Measurements from ENCODE around the gene SORCS1. TPM values are rescaled to one million over a fixed set of nuclear protein-coding genes. Genes with fewer than 3 reads are reported as not detected.

The SORCS1 gene
- total RNA-seq, 1 experiment from 2014 or later: not detected

GRCh38 chr10:106615081-106615480 is 549.4 kb downstream of the SORCS1 start:
- no peaks in the 10 kb centered on the region for H3K36me3 ChIP-seq
- H3K4me3 ChIP-seq: no peak overlapping the region
- DNase-seq (ENCODE audit: low read depth in 1 of 2, low spot score in 2 of 2): no peak
- no peaks in the 10 kb centered on the region for H3K4me1 ChIP-seq (replicated peaks)
- no peaks in the 10 kb centered on the region for H3K27me3 ChIP-seq (replicated peaks)
- no peak overlapping the region for H3K27ac ChIP-seq
- no peaks in the 10 kb centered on the region for H3K9me3 ChIP-seq (replicated peaks)

- Histone ChIP-seq H3K36me3 (no peaks in the 10 kb centered on the region), H3K4me3 (no peak overlapping the region), H3K27me3 (replicated peaks) (no peaks in the 10 kb centered on the region), H3K27ac (no peak overlapping the region), H3K4me1 (replicated peaks) (no peaks in the 10 kb centered on the region), H3K9me3 (replicated peaks) (no peaks in the 10 kb centered on the region)
- no peak for DNase-seq (ENCODE audit: low read depth in 1 of 2, low spot score in 2 of 2)
These were observed 550.2 kb downstream of the SORCS1 start for GRCh38 chr10:106614293-106614692.

DNA sequence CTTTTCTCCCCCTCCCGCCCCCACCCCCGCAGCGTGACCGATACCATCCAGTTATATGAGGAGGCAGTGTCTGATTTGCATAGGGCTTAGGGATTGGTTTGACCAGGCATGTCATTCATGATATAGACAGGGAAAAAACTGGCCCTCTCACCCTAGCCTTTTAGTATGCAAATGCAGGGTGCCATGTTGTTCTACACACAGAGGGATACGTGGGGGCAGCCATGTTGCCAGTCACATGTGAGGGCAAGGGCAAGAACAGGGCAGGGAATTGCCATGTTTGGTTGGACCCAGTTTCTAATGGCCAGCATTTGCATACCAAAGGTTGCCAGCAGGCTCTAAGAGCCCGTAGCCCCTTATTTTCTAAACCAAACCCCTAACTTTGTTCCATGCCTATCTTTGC is 552.1 kb downstream of the SORCS1 start:
- Histone ChIP-seq H3K9me3 (replicated peaks) (no peaks in the 10 kb centered on the region), H3K4me1 (replicated peaks) (no peaks in the 10 kb centered on the region; the same call in 1 of the 2 replicates), H3K27me3 (replicated peaks) (no peaks in the 10 kb centered on the region), H3K36me3 (no peaks in the 10 kb centered on the region), H3K4me3 (no peak overlapping the region), H3K27ac (no peak overlapping the region)
- no peak for DNase-seq (ENCODE audit: low read depth in 1 of 2, low spot score in 2 of 2)

- no peak for DNase-seq (ENCODE audit: low read depth in 1 of 2, low spot score in 2 of 2)
- no peak overlapping the region for H3K4me3 ChIP-seq
- H3K4me1 ChIP-seq (replicated peaks): peaks cover 14% of the 10 kb centered on the region
- H3K27me3 ChIP-seq (replicated peaks): no peaks in the 10 kb centered on the region
- no peaks in the 10 kb centered on the region for H3K9me3 ChIP-seq (replicated peaks)
- H3K27ac ChIP-seq: no peak overlapping the region
- no peaks in the 10 kb centered on the region for H3K36me3 ChIP-seq
These were observed 554.8 kb downstream of the SORCS1 start for GRCh38 chr10:106609470-106610266.

DNA sequence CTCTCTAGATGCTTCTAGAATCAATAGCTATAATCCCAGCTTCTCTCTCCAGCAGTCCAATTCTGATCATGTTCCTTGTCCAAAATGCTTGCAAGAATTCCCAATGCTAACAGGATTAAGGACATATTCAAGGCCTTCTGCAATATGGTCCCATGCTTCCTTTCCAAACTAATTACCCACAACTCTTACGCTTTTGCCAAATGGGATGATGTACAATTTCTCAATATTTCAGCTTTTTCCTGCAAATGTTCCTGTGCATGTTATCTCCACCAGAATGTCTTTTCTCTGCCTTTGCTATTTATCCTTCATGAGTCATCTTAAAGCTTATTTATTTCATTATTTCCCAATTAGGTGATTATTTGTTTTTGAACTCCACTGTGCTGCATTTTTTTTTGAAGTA is 556.4 kb downstream of the SORCS1 start:
- Histone ChIP-seq H3K27ac (no peak overlapping the region), H3K36me3 (no peaks in the 10 kb centered on the region), H3K9me3 (replicated peaks) (no peaks in the 10 kb centered on the region), H3K4me1 (replicated peaks) (peaks cover 14% of the 10 kb centered on the region), H3K4me3 (no peak overlapping the region), H3K27me3 (replicated peaks) (no peaks in the 10 kb centered on the region)
- no peak for DNase-seq (ENCODE audit: low read depth in 1 of 2, low spot score in 2 of 2)

- DNase-seq (ENCODE audit: low read depth in 1 of 2, low spot score in 2 of 2): no peak
- Histone ChIP-seq H3K4me3 (no peak overlapping the region), H3K27ac (no peak overlapping the region)
These were observed 569.2 kb downstream of the SORCS1 start for GRCh38 chr10:106595281-106595680.

DNA sequence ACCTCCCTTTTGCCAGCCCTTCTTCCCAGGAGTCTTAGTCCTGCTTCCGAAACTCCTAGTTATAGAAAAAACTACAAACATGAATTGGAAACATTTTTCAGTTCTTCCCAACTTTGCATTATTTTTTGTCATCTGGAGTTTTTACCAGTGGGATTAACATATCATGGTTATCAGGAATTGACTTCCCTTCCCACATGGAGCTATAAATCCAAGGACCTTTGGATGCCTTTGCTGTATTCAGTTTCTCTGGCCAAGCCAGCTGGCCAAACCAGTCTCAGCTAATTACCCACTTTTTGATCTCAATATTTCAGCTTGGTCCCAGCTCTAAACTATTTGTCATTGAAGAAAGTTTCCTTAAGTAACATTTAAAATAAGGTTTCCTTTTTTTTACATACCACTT is 570.6 kb downstream of the SORCS1 start:
- Histone ChIP-seq H3K4me1 (replicated peaks) (no peaks in the 10 kb centered on the region), H3K9me3 (replicated peaks) (no peaks in the 10 kb centered on the region), H3K27ac (no peak overlapping the region), H3K36me3 (no peaks in the 10 kb centered on the region), H3K4me3 (no peak overlapping the region), H3K27me3 (replicated peaks) (no peaks in the 10 kb centered on the region)
- no peak for DNase-seq (ENCODE audit: low read depth in 1 of 2, low spot score in 2 of 2)

More at GRCh38 chr10:106595281-106595680, 569.2 kb downstream of the SORCS1 start:
- no peaks in the 10 kb centered on the region for H3K36me3 ChIP-seq
- H3K9me3 ChIP-seq (replicated peaks): no peaks in the 10 kb centered on the region
- H3K4me1 ChIP-seq (replicated peaks): no peaks in the 10 kb centered on the region
- H3K27me3 ChIP-seq (replicated peaks): no peaks in the 10 kb centered on the region

GRCh38 chr10:106592396-106592795 is 572.1 kb downstream of the SORCS1 start:
- H3K27me3 ChIP-seq (replicated peaks): no peaks in the 10 kb centered on the region
- no peaks in the 10 kb centered on the region for H3K36me3 ChIP-seq
- no peak overlapping the region for H3K4me3 ChIP-seq
- H3K4me1 ChIP-seq (replicated peaks): no peaks in the 10 kb centered on the region
- H3K9me3 ChIP-seq (replicated peaks): no peaks in the 10 kb centered on the region
- DNase-seq (ENCODE audit: low read depth in 1 of 2, low spot score in 2 of 2): no peak
- H3K27ac ChIP-seq: no peak overlapping the region

- Histone ChIP-seq H3K27ac (no peak overlapping the region), H3K27me3 (replicated peaks) (no peaks in the 10 kb centered on the region), H3K9me3 (replicated peaks) (no peaks in the 10 kb centered on the region), H3K36me3 (no peaks in the 10 kb centered on the region), H3K4me1 (replicated peaks) (no peaks in the 10 kb centered on the region; the same call in 1 of the 2 replicates), H3K4me3 (no peak overlapping the region)
- DNase-seq (ENCODE audit: low read depth in 1 of 2, low spot score in 2 of 2): no peak
These were observed 582.2 kb downstream of the SORCS1 start for GRCh38 chr10:106582291-106582690.

- no peak overlapping the region for H3K4me3 ChIP-seq
- no peak for DNase-seq (ENCODE audit: low read depth in 1 of 2, low spot score in 2 of 2)
- no peak overlapping the region for H3K27ac ChIP-seq
These were observed 586.8 kb downstream of the SORCS1 start for GRCh38 chr10:106577756-106578155.

GRCh38 chr10:106577266-106577665 is 587.2 kb downstream of the SORCS1 start:
- Histone ChIP-seq H3K27ac (no peak overlapping the region), H3K36me3 (no peaks in the 10 kb centered on the region), H3K4me3 (no peak overlapping the region), H3K9me3 (replicated peaks) (no peaks in the 10 kb centered on the region), H3K27me3 (replicated peaks) (no peaks in the 10 kb centered on the region), H3K4me1 (replicated peaks) (peaks cover 10% of the 10 kb centered on the region)
- peak; percentile 57 to 65 for DNase-seq (ENCODE audit: low read depth in 1 of 2, low spot score in 2 of 2)

More at GRCh38 chr10:106577756-106578155, 586.8 kb downstream of the SORCS1 start:
- peaks cover 7% of the 10 kb centered on the region for H3K4me1 ChIP-seq (replicated peaks)
- no peaks in the 10 kb centered on the region for H3K9me3 ChIP-seq (replicated peaks)
- no peaks in the 10 kb centered on the region for H3K27me3 ChIP-seq (replicated peaks)
- H3K36me3 ChIP-seq: no peaks in the 10 kb centered on the region

DNA sequence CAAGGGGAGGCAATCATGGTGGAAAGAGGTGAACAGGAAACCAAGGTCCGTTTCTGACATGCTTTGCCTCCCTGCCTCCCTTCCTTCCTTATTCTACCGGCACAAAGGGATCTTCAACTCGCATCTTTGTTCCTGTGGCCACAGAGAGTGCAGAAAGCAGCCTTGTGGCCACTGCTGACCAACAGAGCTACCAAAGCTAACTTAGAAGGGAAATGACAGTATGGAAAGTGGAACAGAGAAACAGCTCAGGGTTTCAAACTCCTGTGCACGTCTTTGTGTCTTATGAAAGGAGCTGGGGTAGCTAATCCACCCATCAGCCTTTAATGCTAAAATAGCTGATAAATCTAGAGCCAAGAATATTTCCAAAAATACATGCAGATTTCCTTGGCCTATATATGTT is 588.0 kb downstream of the SORCS1 start:
- no peaks in the 10 kb centered on the region for H3K27me3 ChIP-seq (replicated peaks)
- no peaks in the 10 kb centered on the region for H3K9me3 ChIP-seq (replicated peaks)
- no peaks in the 10 kb centered on the region for H3K36me3 ChIP-seq
- H3K27ac ChIP-seq: no peak overlapping the region
- H3K4me1 ChIP-seq (replicated peaks): peaks cover 10% of the 10 kb centered on the region
- no peak for DNase-seq (ENCODE audit: low read depth in 1 of 2, low spot score in 2 of 2)
- no peak overlapping the region for H3K4me3 ChIP-seq

DNA sequence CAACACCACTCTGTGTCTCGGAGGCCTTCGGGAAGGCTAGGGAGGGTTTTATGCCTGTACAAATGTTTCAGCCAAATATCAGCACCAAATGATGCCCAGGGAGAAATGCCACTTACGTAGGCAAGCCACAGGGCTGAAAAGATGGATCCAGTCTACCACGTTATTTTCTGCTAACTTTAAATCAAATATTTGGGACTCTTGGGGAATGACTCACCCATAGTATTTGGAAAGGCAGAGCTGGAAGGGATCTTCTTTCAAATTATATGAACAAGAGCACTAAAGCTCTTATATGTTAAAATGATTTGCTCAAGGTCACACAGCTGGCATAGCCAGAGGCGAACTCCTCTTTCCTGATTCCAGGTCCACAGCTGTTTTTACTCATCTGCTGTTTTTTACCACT is 591.4 kb downstream of the SORCS1 start:
- peaks cover 10% of the 10 kb centered on the region for H3K4me1 ChIP-seq (replicated peaks)
- peak in 1 of 2 experiments; percentile 33 for DNase-seq (ENCODE audit: low read depth in 1 of 2, low spot score in 2 of 2)
- no peaks in the 10 kb centered on the region for H3K9me3 ChIP-seq (replicated peaks)
- H3K36me3 ChIP-seq: no peaks in the 10 kb centered on the region
- no peak overlapping the region for H3K4me3 ChIP-seq
- no peaks in the 10 kb centered on the region for H3K27me3 ChIP-seq (replicated peaks)
- no peak overlapping the region for H3K27ac ChIP-seq

DNA sequence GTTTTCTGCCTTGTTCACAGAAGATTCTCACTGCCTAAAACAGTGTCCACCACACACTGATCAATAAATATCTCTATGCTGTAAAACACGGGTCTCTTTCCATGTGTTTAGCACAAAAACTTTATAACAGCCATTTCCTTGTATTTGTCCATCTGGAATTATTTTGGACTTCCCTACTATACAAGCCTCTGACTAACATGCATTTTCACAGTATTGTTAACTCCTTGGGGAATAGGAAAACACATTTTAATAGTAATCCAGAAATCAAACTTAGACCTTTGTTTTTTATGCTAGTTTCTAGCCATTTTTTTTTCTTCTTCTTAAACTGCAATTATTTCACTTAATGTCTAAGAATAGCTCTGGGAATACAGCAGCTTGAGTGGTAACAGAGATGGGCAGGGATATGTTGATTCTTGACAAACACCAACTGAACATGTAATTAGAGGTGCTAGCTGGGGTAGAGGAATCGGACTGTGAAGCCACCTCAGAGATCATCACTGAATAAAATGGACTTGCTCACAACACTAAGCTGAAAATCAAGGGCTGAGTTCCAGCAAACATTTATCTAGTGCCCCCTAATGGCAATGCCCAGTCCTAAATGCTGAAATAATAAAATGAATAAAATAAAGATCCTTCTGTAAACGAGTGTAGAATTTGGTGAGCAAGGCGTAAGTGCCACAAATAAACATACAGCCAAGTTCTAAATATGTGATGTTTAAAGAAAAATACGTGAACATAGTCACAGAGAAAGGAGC is 593.1 kb downstream of the SORCS1 start:
- H3K27ac ChIP-seq: no peak overlapping the region
- DNase-seq (ENCODE audit: low read depth in 1 of 2, low spot score in 2 of 2): no peak
- H3K36me3 ChIP-seq: no peaks in the 10 kb centered on the region

More for the DNA sequence above, 593.1 kb downstream of the SORCS1 start:
- H3K4me1 ChIP-seq (replicated peaks): peaks cover 10% of the 10 kb centered on the region
- H3K27me3 ChIP-seq (replicated peaks): no peaks in the 10 kb centered on the region
- H3K4me3 ChIP-seq: no peak overlapping the region
- H3K9me3 ChIP-seq (replicated peaks): no peaks in the 10 kb centered on the region

Measured in SJSA1 (cell line).